K562 (cell line): Measurements from ENCODE around the gene SDK1. TPM values are rescaled to one million over a fixed set of nuclear protein-coding genes. Genes with fewer than 3 reads are reported as not detected.

Source experiments
- ATAC-seq: fragments of 200-7000 bp; cut with Tn5 transposase; 3 replicates; pipeline ENCODE4 v1.9.1; 2020; ENCODE audit warnings: moderate library complexity
- BruUV-seq: library from RNA; stranded (reverse); fragments of 400-500 nt; replicated peaks from 2 replicates; lab custom pipeline; 2021; lab: Mats Ljungman, UMichigan
- CTCF ChIA-PET: fragments of 300-600 bp; formaldehyde crosslinking; extraction: SDS; loops from one replicate; lab custom pipeline; 2021; ENCODE audit warnings: low intra/inter-chr PET ratio; lab: Yijun Ruan, JAX
- POLR2A ChIA-PET: fragments of 300-600, 350-650 bp; sonication (Branson Sonifier 250); formaldehyde crosslinking; extraction: SDS; loops from one replicate; lab custom pipeline; 2021; ENCODE audit warnings: antibody characterized with exemption, inconsistent platforms; lab: Yijun Ruan, JAX
- DNase-seq, 4 experiments: peaks; one replicate each; pipeline versions ENCODE4 v3.0.0 to v3.0.0-alpha.2; 2011 to 2018; ENCODE audit warnings: low spot score in 3 of 4, mixed read lengths in 3 of 4; ENCODE audit errors: extremely low read depth in 1 of 4
- FAIRE-seq: peaks from 2 replicates; lab custom pipeline; 2011; peaks lifted over from hg19 to GRCh38; lab: Jason Lieb, UNC
- H2AFZ ChIP-seq: 2 replicates; pipeline ENCODE4 v1.6.0; 2011; ENCODE audit warnings: low read depth, low read length, control low read depth, inconsistent platforms
- H3K27ac ChIP-seq: fragments of 200-600 bp; 3 replicates; pipeline ENCODE4 v1.8.0; 2011; ENCODE audit warnings: low read depth, mild to moderate bottlenecking, control low read depth, inconsistent platforms, low read length, moderate library complexity, mixed read lengths; ENCODE audit errors: extremely low read depth
- H3K27me3 ChIP-seq, 2 experiments: fragments of 300-600 bp in 1 of 2; 2 replicates in 1 of 2; 3 replicates in 1 of 2; pipeline versions ENCODE4 v1.6.0 to v1.8.0; 2011; ENCODE audit warnings: inconsistent platforms in 2 of 2, low read length in 2 of 2, mild to moderate bottlenecking in 1 of 2, mixed read lengths in 1 of 2, moderate library complexity in 1 of 2; ENCODE audit not compliant: control insufficient read depth in 2 of 2, insufficient read depth in 2 of 2
- H3K36me3 ChIP-seq: fragments of 300-600 bp; 3 replicates; pipeline ENCODE4 v1.8.0; 2011; ENCODE audit warnings: mild to moderate bottlenecking, low read length, inconsistent platforms; ENCODE audit not compliant: control insufficient read depth, insufficient read depth
- H3K4me1 ChIP-seq, 2 experiments: fragments of 200-600 bp in 1 of 2; replicated peaks in 1 of 2; 2 replicates in 1 of 2; 3 replicates in 1 of 2; pipeline versions ENCODE4 v1.5.1 to v1.8.0; 2011; ENCODE audit warnings: inconsistent platforms in 2 of 2, low read length in 2 of 2, mild to moderate bottlenecking in 1 of 2, mixed read lengths in 1 of 2, moderate library complexity in 1 of 2; ENCODE audit not compliant: control insufficient read depth in 2 of 2, insufficient read depth in 2 of 2
- H3K4me2 ChIP-seq: 2 replicates; pipeline ENCODE4 v1.6.1; 2011; ENCODE audit warnings: low read length, control low read depth, inconsistent platforms, mixed read lengths; ENCODE audit not compliant: insufficient read depth
- H3K4me3 ChIP-seq: fragments of 200-600 bp; sonication (generic), shearing (Covaris generic); 2 replicates; pipeline ENCODE4 v1.5.1; 2016; ENCODE audit warnings: control low read depth, inconsistent platforms
- H3K79me2 ChIP-seq: fragments of 200-600 bp; 3 replicates; pipeline ENCODE4 v1.8.0; 2011; ENCODE audit warnings: low read length, inconsistent platforms; ENCODE audit not compliant: control insufficient read depth, insufficient read depth
- H3K9ac ChIP-seq, 2 experiments: 2 replicates each; pipeline versions ENCODE4 v1.6.0 to v1.6.1; 2011; ENCODE audit warnings: low read depth in 2 of 2, low read length in 2 of 2, control low read depth in 1 of 2, inconsistent platforms in 1 of 2, mild to moderate bottlenecking in 1 of 2, mixed read lengths in 1 of 2; ENCODE audit not compliant: insufficient read depth in 1 of 2
- H3K9me1 ChIP-seq: one replicate; pipeline ENCODE4 v1.6.0; 2011; ENCODE audit warnings: inconsistent platforms, mild to moderate bottlenecking, low read length, moderate library complexity; ENCODE audit not compliant: control insufficient read depth, insufficient read depth
- H3K9me3 ChIP-seq: replicated peaks from 2 replicates; pipeline ENCODE4 v1.5.1; 2011; ENCODE audit warnings: low read depth, low read length, inconsistent platforms; ENCODE audit not compliant: control insufficient read depth, insufficient read depth
- H4K20me1 ChIP-seq: replicated peaks from 2 replicates; pipeline ENCODE4 v1.6.1; 2011; ENCODE audit warnings: low read length, inconsistent platforms, mixed read lengths; ENCODE audit not compliant: control insufficient read depth, insufficient read depth
- C11orf30 ChIP-seq: fragments of 450-650 bp; IDR thresholded peaks from 2 replicates; pipeline ENCODE4 v1.6.1; 2016; ENCODE audit warnings: low read depth, mild to moderate bottlenecking
- FOXP1 ChIP-seq: sonication (generic); formaldehyde crosslinking; IDR thresholded peaks from 2 replicates; pipeline ENCODE4 v1.8.0; 2022; ENCODE audit warnings: mild to moderate bottlenecking, missing genetic modification reagents
- STAG1 ChIP-seq: sonication (generic); formaldehyde crosslinking; IDR thresholded peaks from 2 replicates; pipeline ENCODE4 v1.5.0; 2020; ENCODE audit warnings: missing genetic modification reagents, borderline replicate concordance
- THRA ChIP-seq: fragments of 450-650 bp; IDR thresholded peaks from 2 replicates; pipeline ENCODE4 v1.6.1; 2017; ENCODE audit warnings: mild to moderate bottlenecking, moderate library complexity
- UBTF ChIP-seq, 2 experiments: IDR thresholded peaks; 2 replicates each; pipeline ENCODE4 v1.6.1; 2012; ENCODE audit warnings: improper control_type of control experiment in 2 of 2, low read depth in 2 of 2, low read length in 2 of 2, borderline replicate concordance in 1 of 2
- ZNF197 ChIP-seq: fragments of 200-800 bp; sonication (Bioruptor generic); IDR thresholded peaks from 2 replicates; pipeline ENCODE4 v1.6.1; 2016; ENCODE audit warnings: low read depth, missing genetic modification characterization, missing compliant biosample characterization
- WGBS: fragments of 100-300 bp; shearing (Covaris generic); methylation state at CpG from one replicate; pipeline ENCODE4 v1.1.6; 2016; ENCODE audit warnings: low coverage, mixed read lengths; ENCODE audit not compliant: insufficient coverage; ENCODE audit errors: missing lambda C conversion rate; 5-methylcytosine and 5-hydroxymethylcytosine counted together
- in situ Hi-C: fragments of 300-500 bp; cut with MboI; formaldehyde crosslinking; loops from 4 replicates; pipeline ENCODE4 v1.15.0; 2018; ENCODE audit warnings: inconsistent platforms, mixed read lengths
- intact Hi-C: fragments of 100-400 bp; cut with micrococcal nuclease; formaldehyde crosslinking; loops from 2 replicates; pipeline ENCODE4 v1.14.2; 2022
- polyA plus RNA-seq, 8 experiments: library from polyadenylated mRNA; depleted of rRNA in 4 of 8; stranded (reverse) in 5 of 8; unstranded in 3 of 8; fragments of >200 nt; fragmentation: Nextera tagmentation in 2 of 8; fragmentation: Illumina TruSeq in 1 of 8; extraction: Ambion mirVana in 2 of 8; extraction: Trizol in 1 of 8; gene quantifications; 2 replicates each; pipeline versions ENCODE4 v1.2.1 to v1.2.3, GENCODE V29; 2011 to 2014; ENCODE audit warnings: inconsistent platforms in 1 of 8, missing spikeins in 1 of 8
- total RNA-seq, 7 experiments: library from RNA; depleted of rRNA in 6 of 7; stranded (reverse); fragments of >200 nt in 6 of 7; fragmentation: Illumina TruSeq in 2 of 7; extraction: Trizol in 2 of 7; gene quantifications; 2 replicates each; pipeline versions ENCODE4 v1.2.1 to v1.2.3, GENCODE V29; 2011 to 2021; ENCODE audit warnings: low replicate concordance in 1 of 7

The SDK1 gene
- total and polyA plus RNA-seq, 9 of the 15 experiments (the other 6 are each of a cell fraction or from before 2014, with no cell fraction given): 0.16 TPM; not detected in 8

- peak; percentile 29; the same call in 1 of the 2 replicates for TF ChIP-seq C11orf30
- TF ChIP-seq, all 486 proteins: peak for 2
Observed at GRCh38 chr7:3292694-3293093, 8.4 kb upstream of the SDK1 start (continued).

GRCh38 chr7:3294432-3295100, 6.5 kb upstream of the SDK1 start:
- Histone ChIP-seq H3K4me2 (no peak overlapping the region), H2AFZ (no peak overlapping the region), H3K79me2 (no peaks in the 10 kb centered on the region)
- CTCF ChIA-PET: no interaction called here
- ATAC-seq (no peak), FAIRE-seq (no peak), DNase-seq (no peak)
- POLR2A ChIA-PET: no interaction called here
- WGBS: 2% methylated on average over 9 of the region's 10 CpGs
- no peak for TF ChIP-seq ZNF197 (CRISPR knock-in tag)
- TF ChIP-seq STAG1 (CRISPR knock-in tag): no peak
- TF ChIP-seq UBTF (IDR thresholded peaks at IDR 0.05; ENCODE audit: borderline replicate concordance in 1 of 2, low read depth in 2 of 2, low read length in 2 of 2): no peak
- no peak for TF ChIP-seq FOXP1 (CRISPR knock-in tag)
- TF ChIP-seq THRA: no peak
- TF ChIP-seq, all 486 proteins: peak for 0
- Histone ChIP-seq H3K9ac (no peak overlapping the region), H3K27me3 (peaks cover 0 to 8% of the 10 kb centered on the region in 2 experiments; a peak in 3 of 5 replicates), H3K4me3 (no peak overlapping the region), H3K9me3 (no peaks in the 10 kb centered on the region), H4K20me1 (no peaks in the 10 kb centered on the region), H3K36me3 (no peaks in the 10 kb centered on the region), H3K9me1 (no peaks in the 10 kb centered on the region), H3K4me1 (no peaks in the 10 kb centered on the region), H3K27ac (no peak overlapping the region)
- no TSS peak for BruUV-seq
- intact Hi-C loops: no loop called here
- in situ Hi-C loops: no loop called here
